RCC 7860 (cell line): Measurements from ENCODE around the gene PPP6C.
"Not testable (repeated sequence)": the region's sequence is repeated elsewhere in the genome, so short reads cannot be mapped to it uniquely, and the experiment has no call there.

ENCODE experiments used
- DNase-seq: peaks from one replicate; pipeline ENCODE4 v3.0.0-alpha.2; 2015; ENCODE audit warnings: low spot score
- FAIRE-seq: peaks from 2 replicates; lab custom pipeline; 2012; peaks lifted over from hg19 to GRCh38; lab: Jason Lieb, UNC

PPP6C gene

GRCh38 chr9:125183561-125183960 is 6.0 kb downstream of the PPP6C start:
- no peak for FAIRE-seq
- DNase-seq = no peak

DNA sequence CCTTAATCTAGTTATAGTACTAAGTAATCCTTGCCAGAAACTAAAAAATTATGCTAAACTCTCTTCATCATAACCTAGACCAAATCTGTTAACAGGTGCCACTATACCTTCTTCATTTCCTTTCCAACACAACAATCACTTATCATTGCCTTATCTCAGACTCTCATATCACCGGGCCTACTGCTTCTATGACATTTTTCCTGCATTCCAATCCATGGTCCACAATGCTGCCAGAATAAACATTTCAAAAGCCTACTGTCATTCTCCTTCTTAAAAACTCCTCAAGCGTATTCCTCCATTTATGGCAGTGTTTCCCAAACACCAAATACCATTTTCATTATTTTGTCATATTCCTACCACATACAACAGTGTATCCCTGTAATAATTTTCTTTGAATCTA is 6.5 kb downstream of the PPP6C start:
- no peak for FAIRE-seq
- DNase-seq = no peak

GRCh38 chr9:125181756-125182155 is 7.8 kb downstream of the PPP6C start:
- DNase-seq, FAIRE-seq: not testable (repeated sequence)

- FAIRE-seq (no peak), DNase-seq (no peak)
Observed at GRCh38 chr9:125180876-125181275, 8.7 kb downstream of the PPP6C start.

- not testable (repeated sequence) for DNase-seq, FAIRE-seq
Observed at GRCh38 chr9:125179776-125180175, 9.8 kb downstream of the PPP6C start.

- FAIRE-seq = no peak
Observed at GRCh38 chr9:125177888-125178287, 11.7 kb downstream of the PPP6C start.

GRCh38 chr9:125176636-125177035 is 13.0 kb downstream of the PPP6C start:
- DNase-seq (no peak), FAIRE-seq (no peak)

More at GRCh38 chr9:125177888-125178287, 11.7 kb downstream of the PPP6C start:
- no peak for DNase-seq

DNA sequence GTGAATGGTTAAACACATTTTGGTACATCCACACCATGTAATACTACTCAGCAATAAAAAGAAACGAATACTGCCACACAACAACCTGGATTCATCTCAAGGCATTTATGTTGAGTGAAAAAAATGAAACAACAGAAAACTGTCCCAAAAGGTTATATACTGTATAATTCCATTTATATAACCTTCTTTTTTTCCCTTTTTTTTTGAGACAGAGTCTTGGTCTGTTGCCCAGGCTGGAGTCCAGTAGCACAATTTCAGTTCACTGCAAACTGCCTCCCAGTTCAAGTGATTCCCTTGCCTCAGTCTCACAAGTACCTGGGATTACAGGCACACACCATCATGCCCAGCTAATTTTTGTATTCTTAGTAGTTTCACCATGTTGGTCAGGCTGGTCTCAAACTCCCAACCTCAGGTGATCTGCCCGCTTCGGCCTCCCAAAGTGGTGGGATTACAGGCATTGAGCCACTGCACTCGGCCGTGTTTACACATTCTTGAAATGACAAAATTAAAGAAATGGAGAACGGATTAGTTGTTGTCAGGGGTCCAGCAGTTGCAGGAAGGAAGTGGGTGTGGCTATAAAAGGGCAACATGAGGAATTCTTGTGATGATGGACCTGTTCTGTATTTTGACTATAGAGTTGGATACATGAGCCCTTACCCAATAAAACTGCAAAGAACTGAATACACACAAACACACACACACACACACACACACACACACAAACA is 17.4 kb downstream of the PPP6C start:
- FAIRE-seq (no peak), DNase-seq (no peak)

GRCh38 chr9:125169895-125170294 is 19.7 kb downstream of the PPP6C start:
- no peak for FAIRE-seq
- no peak for DNase-seq

DNA sequence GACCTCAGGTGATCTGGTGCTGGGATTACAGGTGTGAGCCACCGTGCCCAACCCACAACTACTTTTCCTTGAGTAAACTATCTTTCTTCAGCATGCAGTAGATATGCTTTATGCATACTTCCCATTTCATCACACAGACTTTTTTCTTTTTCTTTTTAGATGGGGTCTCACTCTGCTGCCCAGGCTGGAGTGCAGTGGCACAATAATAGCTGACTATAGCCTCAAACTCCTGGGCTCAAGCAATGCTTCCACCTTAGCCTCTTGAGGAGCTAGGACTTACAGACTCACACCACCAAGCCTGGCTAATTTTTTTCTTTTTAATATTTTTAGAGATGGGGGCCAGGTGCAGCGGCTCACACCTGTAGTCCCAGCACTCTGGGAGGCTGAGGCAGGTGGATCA is 22.8 kb downstream of the PPP6C start:
- DNase-seq = no peak
- no peak for FAIRE-seq

DNA sequence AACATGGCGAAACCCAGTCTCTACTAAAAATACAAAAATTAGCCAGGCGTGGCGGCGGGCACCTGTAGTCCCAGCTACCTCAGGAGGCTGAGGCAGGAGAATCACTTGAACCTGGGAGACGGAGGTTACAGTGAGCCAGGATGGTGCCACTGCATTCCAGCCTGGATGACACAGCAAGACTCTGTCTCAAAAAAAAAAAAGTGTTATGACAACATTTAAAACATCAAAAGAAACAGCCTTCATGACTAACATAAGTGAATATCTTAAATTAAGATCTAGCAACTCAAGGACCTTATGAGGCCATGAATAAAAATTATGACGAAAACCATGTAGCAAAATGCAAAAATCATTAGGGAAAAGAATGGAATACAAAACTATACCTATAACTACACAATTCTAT is 26.7 kb downstream of the PPP6C start:
- DNase-seq = peak; percentile 19
- not testable (repeated sequence) for FAIRE-seq

DNA sequence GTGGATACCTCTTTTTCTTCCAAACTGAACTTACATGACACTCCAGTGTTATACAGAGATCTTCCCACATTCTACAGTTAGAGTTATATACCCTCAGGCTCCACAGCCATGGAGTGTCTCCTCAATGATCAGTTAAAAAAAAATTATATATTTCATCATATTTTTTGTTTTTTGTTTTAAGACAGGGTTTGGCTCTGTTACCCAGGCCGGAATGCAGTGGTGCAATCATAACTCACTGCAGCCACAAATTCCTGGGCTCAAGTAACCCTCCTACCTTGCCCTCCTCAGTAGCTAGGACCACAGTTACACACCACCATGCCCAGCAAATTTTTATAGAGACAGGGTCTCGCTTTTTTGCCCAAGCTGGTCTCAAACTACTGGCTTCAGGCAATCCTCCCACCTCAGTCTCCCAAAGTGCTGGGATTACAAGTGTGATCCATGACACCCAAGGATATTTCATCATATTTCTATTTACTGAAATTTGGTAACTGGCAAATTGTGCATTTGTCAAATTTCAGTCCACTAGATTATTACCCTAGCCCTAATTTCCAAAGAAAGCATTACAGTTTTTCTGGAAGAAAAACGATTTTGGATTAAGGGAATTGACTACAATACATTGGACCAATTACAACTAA is 28.2 kb downstream of the PPP6C start:
- DNase-seq (no peak), FAIRE-seq (no peak)

GRCh38 chr9:125160750-125161149 is 28.9 kb downstream of the PPP6C start:
- FAIRE-seq (no peak), DNase-seq (no peak)

DNA sequence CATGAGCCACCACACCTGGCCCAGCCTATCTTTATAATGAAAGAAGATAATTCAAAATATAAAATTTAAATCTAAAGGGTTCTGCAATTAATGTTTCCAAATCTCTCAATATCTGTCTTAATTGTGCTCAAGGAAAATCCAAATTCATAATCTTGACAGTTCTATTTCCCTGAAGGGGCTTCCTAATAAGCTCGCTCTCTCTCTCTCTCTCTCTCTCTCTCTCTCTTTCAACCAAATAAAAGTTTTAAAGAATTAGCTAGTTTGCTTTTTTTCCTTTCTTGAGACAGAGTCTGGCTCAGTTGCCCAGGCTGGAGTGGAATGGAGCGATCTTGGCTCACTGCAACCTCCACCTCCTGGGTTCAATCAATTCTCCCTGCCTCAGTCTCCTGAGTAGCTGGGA is 33.1 kb downstream of the PPP6C start:
- no peak for DNase-seq
- no peak for FAIRE-seq

DNA sequence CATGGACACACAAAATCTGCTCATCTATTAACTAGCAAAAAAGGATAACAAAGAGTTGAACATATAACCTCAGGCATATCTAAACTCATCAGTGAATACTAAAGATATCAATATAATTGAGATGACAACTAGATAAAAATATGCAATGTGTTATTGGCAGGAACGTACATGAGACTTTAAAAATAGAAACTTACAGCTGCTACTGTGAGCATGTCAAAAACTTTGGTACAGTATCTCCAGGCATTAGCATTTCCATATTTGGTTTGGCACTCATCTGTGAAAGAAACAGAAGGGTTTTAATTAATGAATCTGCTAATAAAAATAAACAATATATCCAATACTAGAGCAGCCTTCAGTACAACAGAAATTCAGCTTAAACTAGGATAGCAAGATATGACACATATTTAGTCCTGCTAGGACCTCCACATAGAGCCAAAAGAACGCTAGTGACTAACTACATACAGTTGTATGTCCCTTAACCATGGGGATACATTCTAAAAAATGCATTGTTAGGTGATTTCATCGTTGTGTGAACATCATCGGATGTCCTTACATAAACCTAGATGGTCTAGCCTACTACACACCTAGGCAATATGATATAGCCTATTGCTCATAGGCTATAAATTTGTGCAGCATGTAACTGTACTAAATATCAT is 35.8 kb downstream of the PPP6C start:
- no peak for DNase-seq
- no peak for FAIRE-seq

GRCh38 chr9:125151730-125152129 is 37.9 kb downstream of the PPP6C start:
- no peak for DNase-seq
- no peak for FAIRE-seq

- FAIRE-seq (no peak), DNase-seq (no peak)
Observed at GRCh38 chr9:125150349-125151245, 39.0 kb downstream of the PPP6C start.

DNA sequence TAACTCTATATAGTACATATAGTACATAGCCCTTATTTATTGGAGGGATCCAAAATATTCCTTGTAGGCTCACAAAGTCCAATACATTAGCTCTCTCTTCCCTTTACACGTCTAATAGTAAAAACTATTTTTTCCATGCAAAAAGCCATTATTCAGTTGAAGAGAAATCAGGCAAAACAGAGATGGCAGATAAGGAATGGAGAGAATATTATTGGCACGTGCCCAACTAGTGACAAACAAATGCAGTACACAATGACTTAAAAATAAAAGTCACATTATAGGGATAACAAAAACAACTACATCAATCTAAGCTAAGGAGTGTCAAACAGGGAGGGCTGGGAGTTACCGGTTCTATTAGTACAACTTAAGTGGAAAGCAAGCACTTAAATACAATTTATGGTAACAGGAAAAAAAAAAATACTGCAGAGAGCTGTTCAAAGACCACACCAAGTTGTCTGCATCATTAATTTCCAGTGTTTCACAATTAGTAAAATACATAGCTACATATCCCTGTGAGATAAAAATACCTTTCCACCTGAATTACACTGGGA is 42.1 kb downstream of the PPP6C start:
- DNase-seq = no peak
- FAIRE-seq = no peak

DNA sequence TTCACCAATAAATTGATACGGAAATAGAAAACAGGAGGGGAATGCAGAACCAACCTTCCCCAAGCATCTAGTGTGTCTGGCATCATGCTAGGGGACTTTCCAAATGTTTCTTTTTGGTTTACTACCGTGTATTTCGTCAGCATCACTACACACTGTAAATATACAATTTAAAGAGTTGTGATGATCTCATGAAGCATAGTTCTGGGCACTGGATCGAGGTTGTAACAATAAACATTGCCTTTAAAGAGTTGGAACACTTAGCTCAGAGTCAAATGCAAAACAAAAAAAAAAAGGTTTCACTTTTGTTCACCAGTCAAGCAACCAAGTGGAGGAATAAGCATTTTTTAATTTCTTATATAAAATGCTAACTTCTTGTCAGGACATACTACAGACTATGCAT is 43.4 kb downstream of the PPP6C start:
- DNase-seq (no peak), FAIRE-seq (no peak)

DNA sequence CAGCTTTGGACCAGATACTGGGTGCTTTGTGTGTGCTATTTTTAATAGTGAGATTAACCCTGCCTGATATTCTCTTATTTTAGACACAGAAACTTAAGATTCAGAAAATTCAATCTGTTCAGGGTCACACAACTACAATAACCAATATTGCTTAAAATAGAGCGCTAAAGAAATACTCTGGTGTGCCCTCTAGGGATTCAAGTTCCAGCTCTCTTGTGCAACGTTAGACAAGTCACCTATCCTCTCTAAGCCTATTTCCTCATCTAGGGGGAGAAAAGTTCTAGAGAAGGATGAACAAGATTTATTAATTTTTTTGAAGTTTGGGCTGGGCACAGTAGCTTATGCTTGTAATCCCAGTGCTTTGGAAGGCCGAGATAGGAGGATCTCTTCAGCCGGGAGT is 44.2 kb downstream of the PPP6C start:
- no peak for FAIRE-seq

More for the DNA sequence above, 44.2 kb downstream of the PPP6C start:
- no peak for DNase-seq
